HFFc6 (cell line): ENCODE measurements around the gene SLC27A6. TPM values are rescaled to one million over a fixed set of nuclear protein-coding genes. Genes with fewer than 3 reads are reported as not detected.
"Not testable (repeated sequence)": the region's sequence is repeated elsewhere in the genome, so short reads cannot be mapped to it uniquely, and the experiment has no call there.

Source experiments
- DNase-seq: peaks from one replicate; pipeline ENCODE4 v3.0.0-alpha.2; 2018
- H3K27ac Mint-ChIP-seq: 2 replicates; pipeline ENCODE4 v1.8.0; 2020; ENCODE audit warnings: mild to moderate bottlenecking, mixed read lengths
- H3K27me3 Mint-ChIP-seq: 2 replicates; pipeline ENCODE4 v1.8.0; 2021; ENCODE audit warnings: mild to moderate bottlenecking, moderate library complexity, mixed read lengths; ENCODE audit not compliant: insufficient read depth
- H3K36me3 Mint-ChIP-seq: 2 replicates; pipeline ENCODE4 v1.8.0; 2021; ENCODE audit warnings: low read depth, mixed read lengths
- H3K4me1 Mint-ChIP-seq: 2 replicates; pipeline ENCODE4 v1.8.0; 2020; ENCODE audit warnings: low read depth, mixed read lengths
- H3K4me3 Mint-ChIP-seq: 2 replicates; pipeline ENCODE4 v1.8.0; 2020; ENCODE audit warnings: mild to moderate bottlenecking, moderate library complexity, mixed read lengths
- H3K9me3 Mint-ChIP-seq: 2 replicates; pipeline ENCODE4 v1.8.0; 2020; ENCODE audit warnings: mild to moderate bottlenecking, mixed read lengths
- CTCF ChIP-seq: fragments of 200-600 bp; sonication (generic); IDR thresholded peaks from 2 replicates; pipeline ENCODE4 v1.5.0; 2021; ENCODE audit warnings: antibody characterized with exemption, mild to moderate bottlenecking
- total RNA-seq, 6 experiments: library from RNA; stranded (reverse); fragmentation: NEBNext Ultra II Directional; extraction: Animal tissue kit (Norgen Biotek cat#: 25700); gene quantifications; 2 replicates in 1 of 6; 3 replicates in 5 of 6; pipeline ENCODE4 v1.2.3, GENCODE V29; 2021

Gene SLC27A6
- total RNA-seq, 6 experiments from 2014 or later: 0.09 to 0.11 TPM; not detected in 4

- Mint-ChIP-seq H3K27ac (no peak overlapping the region), H3K36me3 (no peaks in the 10 kb centered on the region), H3K27me3 (no peaks in the 10 kb centered on the region; the same call in 1 of the 2 replicates), H3K4me1 (no peaks in the 10 kb centered on the region), H3K4me3 (no peak overlapping the region), H3K9me3 (peaks cover 30% of the 10 kb centered on the region)
- no peak for TF ChIP-seq CTCF
- DNase-seq: no peak
These were observed 37.6 kb upstream of the SLC27A6 start for GRCh38 chr5:128927644-128928043.

GRCh38 chr5:128932232-128932631, 33.1 kb upstream of the SLC27A6 start:
- not testable (repeated sequence) for H3K4me1 Mint-ChIP-seq, H3K27me3 Mint-ChIP-seq, H3K4me3 Mint-ChIP-seq, DNase-seq, H3K36me3 Mint-ChIP-seq, H3K27ac Mint-ChIP-seq
- H3K9me3 Mint-ChIP-seq: peaks cover 34% of the 10 kb centered on the region

- peaks cover 47% of the 10 kb centered on the region for H3K9me3 Mint-ChIP-seq
- not testable (repeated sequence) for H3K27me3 Mint-ChIP-seq, H3K4me1 Mint-ChIP-seq, H3K36me3 Mint-ChIP-seq, H3K4me3 Mint-ChIP-seq, H3K27ac Mint-ChIP-seq, DNase-seq
These were observed 22.2 kb upstream of the SLC27A6 start for GRCh38 chr5:128943100-128943499.

GRCh38 chr5:128949847-128950546, 15.3 kb upstream of the SLC27A6 start:
- Mint-ChIP-seq H3K27ac (no peak overlapping the region), H3K9me3 (peaks cover 36% of the 10 kb centered on the region), H3K36me3 (no peaks in the 10 kb centered on the region), H3K4me3 (no peak overlapping the region), H3K4me1 (no peaks in the 10 kb centered on the region), H3K27me3 (no peaks in the 10 kb centered on the region)
- TF ChIP-seq CTCF: no peak
- no peak for DNase-seq

- not testable (repeated sequence) for H3K27ac Mint-ChIP-seq, H3K4me3 Mint-ChIP-seq, H3K4me1 Mint-ChIP-seq, H3K27me3 Mint-ChIP-seq, DNase-seq, H3K36me3 Mint-ChIP-seq
- H3K9me3 Mint-ChIP-seq: peaks cover 25% of the 10 kb centered on the region
These were observed 14.0 kb upstream of the SLC27A6 start for GRCh38 chr5:128951301-128951700.

- no peaks in the 10 kb centered on the region for H3K36me3 Mint-ChIP-seq
- TF ChIP-seq CTCF: no peak
- no peaks in the 10 kb centered on the region for H3K27me3 Mint-ChIP-seq
- no peak overlapping the region for H3K27ac Mint-ChIP-seq
- DNase-seq: no peak
- H3K4me3 Mint-ChIP-seq: no peak overlapping the region
- H3K4me1 Mint-ChIP-seq: no peaks in the 10 kb centered on the region
- H3K9me3 Mint-ChIP-seq: peaks cover 30% of the 10 kb centered on the region
These were observed 9.1 kb upstream of the SLC27A6 start for GRCh38 chr5:128956164-128956563.

- Mint-ChIP-seq H3K36me3 (peaks cover 5% of the 10 kb centered on the region; the same call in 1 of the 2 replicates), H3K4me3 (no peak overlapping the region), H3K27ac (no peak overlapping the region), H3K27me3 (0 out of 2 replicates have a peak, but pooled peaks cover 1% of the 10 kb centered on the region), H3K9me3 (peaks cover 43% of the 10 kb centered on the region), H3K4me1 (no peaks in the 10 kb centered on the region)
- no peak for DNase-seq
- no peak for TF ChIP-seq CTCF
These were observed 3.1 kb upstream of the SLC27A6 start for GRCh38 chr5:128962211-128962610.
